IPS DF 6.9 (cell line): ENCODE data around the gene PLXNA1.

Source experiments
- DNase-seq: peaks from one replicate; pipeline ENCODE4 v3.0.0-alpha.2; 2013; ENCODE audit warnings: low read depth, low spot score
- H3K27ac ChIP-seq: one replicate; pipeline ENCODE4 v1.5.1; 2013; ENCODE audit warnings: low read length, control low read depth
- H3K27me3 ChIP-seq: 2 replicates; pipeline ENCODE4 v1.6.1; 2013; ENCODE audit warnings: mild to moderate bottlenecking, low read length; ENCODE audit not compliant: control insufficient read depth, insufficient read depth
- H3K36me3 ChIP-seq: 2 replicates; pipeline ENCODE4 v1.6.1; 2013; ENCODE audit warnings: low read length; ENCODE audit not compliant: control insufficient read depth, insufficient read depth
- H3K4me1 ChIP-seq: 2 replicates; pipeline ENCODE4 v1.6.1; 2013; ENCODE audit warnings: low read length; ENCODE audit not compliant: control insufficient read depth, insufficient read depth
- H3K4me3 ChIP-seq: 2 replicates; pipeline ENCODE4 v1.5.1; 2013; ENCODE audit warnings: mild to moderate bottlenecking, low read length
- H3K9me3 ChIP-seq: 2 replicates; pipeline ENCODE4 v1.6.1; 2013; ENCODE audit warnings: low read length, inconsistent platforms; ENCODE audit not compliant: control insufficient read depth, insufficient read depth
- WGBS: extraction: QIAGEN DNeasy Blood & Tissue Kit; methylation state at CpG from one replicate; pipeline ENCODE4 v1.1.7; 2013; ENCODE audit warnings: mixed read lengths, missing lambda C conversion rate; ENCODE audit not compliant: insufficient read length, insufficient coverage; 5-methylcytosine and 5-hydroxymethylcytosine counted together

The PLXNA1 gene

GRCh38 chr3:126941721-126942270 lies 41.1 kb upstream of the PLXNA1 start:
- no peaks in the 10 kb centered on the region for H3K27me3 ChIP-seq
- no peaks in the 10 kb centered on the region; the same call in 1 of the 2 replicates for H3K4me1 ChIP-seq
- no peaks in the 10 kb centered on the region for H3K9me3 ChIP-seq
- no peak overlapping the region for H3K4me3 ChIP-seq
- no peak for DNase-seq
- no peaks in the 10 kb centered on the region for H3K36me3 ChIP-seq
- no peak overlapping the region for H3K27ac ChIP-seq
- no CpG with 5 or more reads among the region's 5 CpGs for WGBS

- H3K36me3 ChIP-seq, result no peaks in the 10 kb centered on the region; the same call in 1 of the 2 replicates
- WGBS, result no CpG with 5 or more reads among the region's 12 CpGs
- H3K9me3 ChIP-seq, result no peaks in the 10 kb centered on the region
- no peak overlapping the region for H3K27ac ChIP-seq
- no peaks in the 10 kb centered on the region; the same call in 1 of the 2 replicates for H3K4me1 ChIP-seq
- no peak overlapping the region for H3K4me3 ChIP-seq
- no peaks in the 10 kb centered on the region for H3K27me3 ChIP-seq
- no peak for DNase-seq
These were observed 38.6 kb upstream of the PLXNA1 start for GRCh38 chr3:126944089-126944965.

DNA sequence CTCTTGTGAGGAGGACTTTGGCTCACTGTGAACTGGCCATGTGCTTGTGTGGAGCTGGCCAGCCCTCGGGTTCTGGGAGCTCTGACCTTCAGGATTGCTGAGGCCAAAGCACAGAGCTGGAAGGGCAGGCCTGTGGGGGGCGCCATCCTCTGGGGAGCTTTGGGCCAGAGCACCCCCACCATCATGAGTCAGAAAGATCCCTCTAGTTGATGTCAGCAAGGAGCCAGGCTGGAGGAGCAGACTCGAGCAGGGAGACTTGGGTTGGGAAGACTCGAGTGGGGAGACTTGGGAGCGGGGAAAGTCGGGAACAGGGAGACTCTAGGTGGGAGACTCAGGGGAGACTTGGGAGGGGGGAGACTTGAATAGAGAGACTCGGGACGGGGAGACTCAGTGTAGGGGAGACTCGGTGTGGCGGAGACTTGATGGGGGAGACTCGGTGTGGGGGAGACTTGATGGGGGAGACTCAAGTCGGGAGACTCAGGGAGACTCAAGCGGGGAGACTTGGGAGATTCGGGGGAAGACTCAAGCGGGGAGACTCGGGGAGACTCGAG lies 37.7 kb upstream of the PLXNA1 start:
- no CpG with 5 or more reads among the region's 17 CpGs for WGBS
- Histone ChIP-seq H3K36me3 (no peaks in the 10 kb centered on the region; the same call in 1 of the 2 replicates), H3K9me3 (no peaks in the 10 kb centered on the region), H3K4me3 (no peak overlapping the region), H3K27me3 (no peaks in the 10 kb centered on the region), H3K27ac (no peak overlapping the region), H3K4me1 (no peaks in the 10 kb centered on the region; the same call in 1 of the 2 replicates)
- DNase-seq, result no peak

DNA sequence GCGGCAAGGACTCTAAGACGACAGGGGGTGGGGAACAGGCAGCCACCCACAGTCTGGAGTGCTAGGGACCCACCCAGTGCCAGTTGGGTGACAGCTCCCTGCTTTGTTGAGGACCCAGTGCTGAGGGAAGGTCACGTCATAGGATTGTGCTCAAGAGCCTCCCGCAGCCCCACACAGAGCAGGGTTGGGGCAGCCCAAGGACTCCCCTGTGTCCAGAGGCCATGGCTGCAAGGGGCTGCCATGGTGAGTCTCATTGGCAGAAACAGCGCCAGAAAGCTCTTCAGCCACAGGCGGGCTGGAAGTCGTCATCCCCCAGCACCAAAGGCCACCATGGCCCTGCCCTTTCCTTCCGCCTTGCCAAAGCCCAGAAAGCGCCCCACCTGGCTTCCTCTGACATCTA lies 37.0 kb upstream of the PLXNA1 start:
- no peaks in the 10 kb centered on the region for H3K9me3 ChIP-seq
- no peak for DNase-seq
- no peaks in the 10 kb centered on the region; the same call in 1 of the 2 replicates for H3K36me3 ChIP-seq
- no peaks in the 10 kb centered on the region for H3K27me3 ChIP-seq
- WGBS, result no CpG with 5 or more reads among the region's 9 CpGs
- H3K4me1 ChIP-seq, result no peaks in the 10 kb centered on the region; the same call in 1 of the 2 replicates
- no peak overlapping the region for H3K4me3 ChIP-seq
- no peak overlapping the region for H3K27ac ChIP-seq

DNA sequence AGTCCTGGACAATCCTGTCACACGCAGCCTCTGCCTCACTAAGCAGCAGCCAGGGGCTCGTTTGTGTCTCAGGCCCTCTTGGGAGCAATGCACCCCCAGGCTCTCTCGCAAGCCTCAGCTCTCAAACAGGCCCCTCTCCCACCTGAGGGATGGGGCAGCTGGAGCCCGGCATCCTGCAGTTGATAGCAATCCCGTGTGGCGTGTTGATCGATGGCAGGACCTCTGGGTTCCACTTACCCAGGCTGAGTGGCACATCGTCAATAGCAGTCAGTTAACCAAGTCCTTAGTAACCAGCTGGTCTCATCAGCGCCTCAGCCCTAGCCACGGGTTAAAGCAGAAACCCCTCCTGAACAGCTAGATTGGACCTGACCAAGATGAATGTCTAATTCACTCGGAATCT lies 36.5 kb upstream of the PLXNA1 start:
- Histone ChIP-seq H3K4me1 (no peaks in the 10 kb centered on the region; the same call in 1 of the 2 replicates), H3K36me3 (no peaks in the 10 kb centered on the region; the same call in 1 of the 2 replicates), H3K27me3 (no peaks in the 10 kb centered on the region), H3K9me3 (no peaks in the 10 kb centered on the region), H3K4me3 (no peak overlapping the region), H3K27ac (no peak overlapping the region)
- no peak for DNase-seq
- WGBS, result no CpG with 5 or more reads among the region's 11 CpGs

- no peaks in the 10 kb centered on the region; the same call in 1 of the 2 replicates for H3K36me3 ChIP-seq
- no peak overlapping the region for H3K27ac ChIP-seq
- no peaks in the 10 kb centered on the region for H3K27me3 ChIP-seq
- no peak for DNase-seq
- H3K4me3 ChIP-seq, result no peak overlapping the region
- H3K4me1 ChIP-seq, result no peaks in the 10 kb centered on the region; the same call in 1 of the 2 replicates
- no CpG with 5 or more reads among the region's 8 CpGs for WGBS
- no peaks in the 10 kb centered on the region for H3K9me3 ChIP-seq
These were observed 35.5 kb upstream of the PLXNA1 start for GRCh38 chr3:126947429-126947828.

DNA sequence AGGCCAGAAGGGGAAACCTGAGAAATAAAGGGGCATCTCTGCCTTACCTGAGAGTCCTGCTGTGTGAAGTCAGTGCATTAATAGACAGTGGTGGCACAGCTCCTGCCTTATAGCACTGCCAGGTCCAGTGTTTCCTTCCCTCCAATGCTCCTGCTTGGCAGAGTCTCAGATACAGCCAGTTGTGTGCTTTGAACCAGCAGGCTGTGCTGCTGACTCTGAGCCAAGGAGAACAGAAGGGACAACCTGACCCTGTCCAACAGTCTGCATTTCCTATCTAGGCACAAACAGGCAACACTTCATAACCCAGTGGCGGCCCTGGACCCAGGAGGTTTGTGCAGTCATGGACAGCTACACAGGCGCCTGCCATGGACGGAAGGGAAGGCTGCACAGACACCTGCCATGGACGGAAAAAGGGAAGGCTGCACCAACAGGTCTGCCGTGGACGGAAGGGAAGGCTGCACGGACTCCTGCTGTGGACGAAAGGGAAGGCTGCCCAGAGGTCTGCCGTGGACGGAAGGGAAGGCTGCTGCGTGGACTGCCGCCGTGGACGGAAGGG lies 33.9 kb upstream of the PLXNA1 start:
- no peak overlapping the region for H3K4me3 ChIP-seq
- DNase-seq, result no peak
- H3K4me1 ChIP-seq, result no peaks in the 10 kb centered on the region; the same call in 1 of the 2 replicates
- H3K27me3 ChIP-seq, result no peaks in the 10 kb centered on the region
- no CpG with 5 or more reads among the region's 14 CpGs for WGBS
- no peaks in the 10 kb centered on the region for H3K9me3 ChIP-seq
- no peaks in the 10 kb centered on the region; the same call in 1 of the 2 replicates for H3K36me3 ChIP-seq
- H3K27ac ChIP-seq, result no peak overlapping the region

DNA sequence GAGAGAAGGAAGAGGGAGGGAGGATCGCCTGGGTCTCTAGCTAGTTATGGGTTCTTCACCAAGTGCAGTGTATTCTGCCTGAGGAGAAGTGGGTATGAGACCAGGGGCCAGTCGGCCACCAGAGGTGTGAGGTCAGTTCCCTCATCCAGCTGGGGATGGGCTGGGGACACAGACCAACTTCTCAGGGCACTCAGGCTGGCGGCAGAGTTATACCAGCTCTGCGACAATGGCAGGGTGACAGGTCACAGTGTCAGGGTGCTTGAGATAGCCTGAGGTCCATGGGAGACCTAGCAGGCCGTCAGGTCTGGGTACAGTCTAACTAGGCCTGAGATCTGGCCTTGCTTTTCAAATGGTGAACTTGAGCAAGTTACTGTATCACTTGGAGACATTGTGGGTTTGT lies 31.4 kb upstream of the PLXNA1 start:
- WGBS, result no CpG with 5 or more reads among the region's 5 CpGs
- Histone ChIP-seq H3K4me1 (no peaks in the 10 kb centered on the region), H3K36me3 (no peaks in the 10 kb centered on the region; the same call in 1 of the 2 replicates), H3K4me3 (no peak overlapping the region), H3K27me3 (no peaks in the 10 kb centered on the region), H3K27ac (no peak overlapping the region), H3K9me3 (no peaks in the 10 kb centered on the region)
- DNase-seq, result no peak

DNA sequence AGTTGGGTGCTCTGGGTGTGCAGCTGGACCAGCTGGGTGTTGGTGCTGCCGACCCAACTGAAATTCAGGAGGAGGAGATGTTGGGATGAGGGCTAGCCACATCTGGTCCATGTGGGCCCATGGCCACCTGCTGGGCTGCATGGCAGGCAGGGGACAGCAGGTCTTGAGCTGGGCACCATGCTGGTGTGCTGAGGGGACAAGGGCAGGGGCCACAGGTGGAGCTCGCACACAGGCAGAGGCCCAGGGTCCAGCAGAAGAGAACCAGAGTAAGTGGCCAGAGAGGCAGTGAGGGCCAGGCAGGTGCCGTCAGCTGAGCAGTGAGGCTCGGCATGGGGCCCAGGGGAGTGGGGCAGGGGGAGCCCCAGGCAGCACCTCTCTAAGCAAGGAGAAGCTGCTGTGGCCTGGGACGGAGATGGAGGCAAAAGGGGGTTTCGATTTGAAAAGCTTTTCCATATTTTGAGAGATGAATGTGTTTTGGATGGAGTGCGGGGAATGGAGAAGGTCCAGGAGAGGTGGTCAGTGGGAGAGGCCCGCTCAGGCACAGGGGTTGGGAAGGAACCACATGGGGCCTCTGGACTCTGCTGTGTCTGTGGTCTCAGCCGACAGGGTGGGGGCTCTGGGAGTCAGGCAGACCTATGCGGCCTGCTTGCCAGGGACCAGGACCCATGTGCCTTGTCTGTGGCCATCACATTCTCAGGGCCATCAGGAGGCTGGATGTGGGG lies 30.5 kb upstream of the PLXNA1 start:
- no peak overlapping the region for H3K4me3 ChIP-seq
- H3K4me1 ChIP-seq, result no peaks in the 10 kb centered on the region
- H3K36me3 ChIP-seq, result no peaks in the 10 kb centered on the region; the same call in 1 of the 2 replicates
- DNase-seq, result no peak
- WGBS, result 100% methylated on average over 2 of the region's 10 CpGs
- H3K27ac ChIP-seq, result no peak overlapping the region
- no peaks in the 10 kb centered on the region for H3K27me3 ChIP-seq
- no peaks in the 10 kb centered on the region for H3K9me3 ChIP-seq
